ENCODE measurements around the gene TSPAN18.

GRCh38 chr11:44848963-44849350 is 122.2 kb downstream of the TSPAN18 start:
- TF ChIP-seq, protein P1, sequence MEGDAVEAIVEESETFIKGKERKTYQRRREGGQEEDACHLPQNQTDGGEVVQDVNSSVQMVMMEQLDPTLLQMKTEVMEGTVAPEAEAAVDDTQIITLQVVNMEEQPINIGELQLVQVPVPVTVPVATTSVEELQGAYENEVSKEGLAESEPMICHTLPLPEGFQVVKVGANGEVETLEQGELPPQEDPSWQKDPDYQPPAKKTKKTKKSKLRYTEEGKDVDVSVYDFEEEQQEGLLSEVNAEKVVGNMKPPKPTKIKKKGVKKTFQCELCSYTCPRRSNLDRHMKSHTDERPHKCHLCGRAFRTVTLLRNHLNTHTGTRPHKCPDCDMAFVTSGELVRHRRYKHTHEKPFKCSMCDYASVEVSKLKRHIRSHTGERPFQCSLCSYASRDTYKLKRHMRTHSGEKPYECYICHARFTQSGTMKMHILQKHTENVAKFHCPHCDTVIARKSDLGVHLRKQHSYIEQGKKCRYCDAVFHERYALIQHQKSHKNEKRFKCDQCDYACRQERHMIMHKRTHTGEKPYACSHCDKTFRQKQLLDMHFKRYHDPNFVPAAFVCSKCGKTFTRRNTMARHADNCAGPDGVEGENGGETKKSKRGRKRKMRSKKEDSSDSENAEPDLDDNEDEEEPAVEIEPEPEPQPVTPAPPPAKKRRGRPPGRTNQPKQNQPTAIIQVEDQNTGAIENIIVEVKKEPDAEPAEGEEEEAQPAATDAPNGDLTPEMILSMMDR (IDR thresholded peaks at IDR 0.05; ENCODE audit: low read depth, low read length, poor library complexity, severe bottlenecking), result no peak
- TF ChIP-seq EZH2phosphoT487 (IDR thresholded peaks at IDR 0.05; ENCODE audit: borderline replicate concordance, low read length), result no peak

Measured in DOHH2 (cell line).